DMS153 treated with DMSO at 0.1 percent for 48 hours (cell line): Measurements from ENCODE around the gene TARBP2.

Source experiments
- DNase-seq: peaks from one replicate; lab custom pipeline; 2025; ENCODE audit not compliant: unreplicated experiment; lab: John Stamatoyannopoulos, UW

Gene TARBP2

GRCh38 chr12:53552361-53553327, 51.6 kb downstream of the TARBP2 start:
- DNase-seq, result no peak
